Activated B cell treated with CpG ODN at 0.5 μM for 24 hours (primary cell): ENCODE measurements around the gene OTUD5. TPM values are rescaled to one million over a fixed set of nuclear protein-coding genes. Genes with fewer than 3 reads are reported as not detected.

Source experiments
- ATAC-seq: fragments of 200-7000 bp; cut with Tn5 transposase; one replicate; pipeline ENCODE4 v1.10.0; 2021; ENCODE audit warnings: low read depth, mild to moderate bottlenecking, moderate library complexity
- CTCF ChIA-PET: fragments of 350-600 bp; sonication (Branson Sonifier 250); formaldehyde crosslinking; loops from one replicate; lab custom pipeline; 2021; ENCODE audit warnings: antibody characterized with exemption; lab: Charles Lee
- POLR2A ChIA-PET: fragments of 350-600 bp; sonication (Branson Sonifier 250); formaldehyde crosslinking; loops from one replicate; lab custom pipeline; 2021; ENCODE audit warnings: antibody characterized with exemption; lab: Charles Lee
- DNase-seq: peaks from one replicate; pipeline ENCODE4 v3.0.0; 2022
- H3K27ac Mint-ChIP-seq: one replicate; pipeline ENCODE4 v1.8.0; 2020; ENCODE audit warnings: mixed read lengths
- H3K27me3 Mint-ChIP-seq: one replicate; pipeline ENCODE4 v1.8.0; 2021; ENCODE audit warnings: mixed read lengths
- H3K36me3 Mint-ChIP-seq: one replicate; pipeline ENCODE4 v1.8.0; 2021; ENCODE audit warnings: low read depth, mixed read lengths
- H3K4me1 Mint-ChIP-seq: one replicate; pipeline ENCODE4 v1.8.0; 2021; ENCODE audit warnings: mixed read lengths
- H3K4me3 Mint-ChIP-seq: one replicate; pipeline ENCODE4 v1.8.0; 2020; ENCODE audit warnings: mild to moderate bottlenecking, mixed read lengths
- H3K9me3 Mint-ChIP-seq: one replicate; pipeline ENCODE4 v1.8.0; 2020; ENCODE audit warnings: mixed read lengths
- CTCF ChIP-seq: fragments of 200-600 bp; IDR thresholded peaks from one replicate; pipeline ENCODE4 v1.8.0; 2022; ENCODE audit warnings: antibody characterized with exemption, mild to moderate bottlenecking
- intact Hi-C: fragments of 100-400 bp; cut with micrococcal nuclease; formaldehyde crosslinking; loops from one replicate; pipeline ENCODE4 v1.15.1; 2024
- total RNA-seq: library from RNA; stranded (reverse); gene quantifications from 2 replicates; pipeline ENCODE4 v1.2.3, GENCODE V29; 2022

OTUD5 gene
- total RNA-seq, 1 donor from 2014 or later: 78.1 TPM

- Mint-ChIP-seq H3K27ac (no peak overlapping the region), H3K4me3 (no peak overlapping the region), H3K36me3 (peaks cover 51% of the 10 kb centered on the region), H3K4me1 (peaks cover 3% of the 10 kb centered on the region), H3K27me3 (no peaks in the 10 kb centered on the region), H3K9me3 (no peaks in the 10 kb centered on the region)
- DNase-seq (no peak), ATAC-seq (no peak)
- POLR2A ChIA-PET: interaction anchor here (0.6 to 2.0 kb wide), 2 partner anchors 8 to 9 kb away, joined by 11 to 12 read pairs; partner anchors contain the start of gene SLC35A2
- CTCF ChIA-PET: no interaction called here
- intact Hi-C loops: no loop called here
- no peak for TF ChIP-seq CTCF
Measured at GRCh38 chrX:48904180-48904579, 53.2 kb downstream of the OTUD5 start.

- H3K4me1 Mint-ChIP-seq: peaks cover 6% of the 10 kb centered on the region
- H3K4me3 Mint-ChIP-seq: no peak overlapping the region
- no peaks in the 10 kb centered on the region for H3K27me3 Mint-ChIP-seq
- DNase-seq (no peak), ATAC-seq (no peak)
- no peak overlapping the region for H3K27ac Mint-ChIP-seq
- ChIA-PET CTCF (no interaction called here), POLR2A (interaction anchor here (2.0 kb wide), 1 partner anchor 9 kb away, joined by 12 read pairs; the partner anchor contains the start of gene SLC35A2)
- no peak for TF ChIP-seq CTCF
- H3K9me3 Mint-ChIP-seq: no peaks in the 10 kb centered on the region
- peaks cover 45% of the 10 kb centered on the region for H3K36me3 Mint-ChIP-seq
- intact Hi-C loops: no loop called here
Measured at GRCh38 chrX:48903290-48903689, 54.1 kb downstream of the OTUD5 start.

- no peak for ATAC-seq
- no peak overlapping the region for H3K27ac Mint-ChIP-seq
- TF ChIP-seq CTCF: no peak
- H3K27me3 Mint-ChIP-seq: no peaks in the 10 kb centered on the region
- DNase-seq: no peak
- H3K4me1 Mint-ChIP-seq: peaks cover 9% of the 10 kb centered on the region
- ChIA-PET CTCF (no interaction called here), POLR2A (interaction anchor here (2.0 kb wide), 1 partner anchor 9 kb away, joined by 12 read pairs; the partner anchor contains the start of gene SLC35A2)
- H3K4me3 Mint-ChIP-seq: no peak overlapping the region
- intact Hi-C loops: no loop called here
- no peaks in the 10 kb centered on the region for H3K9me3 Mint-ChIP-seq
- peaks cover 49% of the 10 kb centered on the region for H3K36me3 Mint-ChIP-seq
Measured at GRCh38 chrX:48902776-48903175, 54.6 kb downstream of the OTUD5 start.

- DNase-seq (no peak), ATAC-seq (no peak)
- no peak overlapping the region for H3K4me3 Mint-ChIP-seq
- peaks cover 13% of the 10 kb centered on the region for H3K4me1 Mint-ChIP-seq
- H3K9me3 Mint-ChIP-seq: no peaks in the 10 kb centered on the region
- intact Hi-C loops: no loop called here
- H3K36me3 Mint-ChIP-seq: peaks cover 54% of the 10 kb centered on the region
- no peak for TF ChIP-seq CTCF
- H3K27ac Mint-ChIP-seq: no peak overlapping the region
- ChIA-PET POLR2A (interaction anchor here (2.0 kb wide), 1 partner anchor 10 kb away, joined by 12 read pairs; the partner anchor contains the start of gene SLC35A2), CTCF (no interaction called here)
- H3K27me3 Mint-ChIP-seq: no peaks in the 10 kb centered on the region
Measured at GRCh38 chrX:48902135-48902534, 55.3 kb downstream of the OTUD5 start.

DNA sequence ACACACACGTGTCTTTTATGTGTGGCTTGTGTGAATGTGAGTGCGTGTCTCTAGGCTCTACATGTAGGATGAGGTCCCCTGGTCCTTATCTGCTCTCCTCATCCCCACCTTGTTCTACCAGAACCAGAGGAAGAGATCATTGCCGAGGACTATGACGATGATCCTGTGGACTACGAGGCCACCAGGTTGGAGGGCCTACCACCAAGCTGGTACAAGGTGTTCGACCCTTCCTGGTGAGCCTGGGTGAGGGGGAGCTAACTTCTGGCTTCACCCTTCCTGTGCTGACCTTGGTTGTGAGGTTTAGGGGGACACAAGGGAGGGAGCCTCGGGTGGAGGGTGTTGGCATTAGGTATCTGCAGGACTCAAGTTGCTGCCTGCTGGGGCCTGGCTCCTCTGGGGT, 56.3 kb downstream of the OTUD5 start:
- H3K9me3 Mint-ChIP-seq: no peaks in the 10 kb centered on the region
- H3K27me3 Mint-ChIP-seq: no peaks in the 10 kb centered on the region
- no peak overlapping the region for H3K4me3 Mint-ChIP-seq
- peaks cover 23% of the 10 kb centered on the region for H3K4me1 Mint-ChIP-seq
- ATAC-seq (no peak), DNase-seq (no peak)
- ChIA-PET CTCF (no interaction called here), POLR2A (interaction anchor here (0.6 kb wide), 3 partner anchors 11 to 51 kb away, joined by 3 read pairs; partner anchors contain the start of gene SLC35A2)
- H3K27ac Mint-ChIP-seq: no peak overlapping the region
- H3K36me3 Mint-ChIP-seq: peaks cover 58% of the 10 kb centered on the region
- TF ChIP-seq CTCF: no peak
- intact Hi-C loops: no loop called here
